Raji (cell line): ENCODE results near the gene ARHGAP45.
A peak's percentile ranks its signal among the peaks of the same experiment; 100 is the strongest.

Source experiments
- POLR2A ChIP-seq: IDR thresholded peaks from 2 replicates; pipeline ENCODE4 v1.6.1; 2011; ENCODE audit warnings: low read depth, low read length, control low read depth; ENCODE audit not compliant: insufficient read depth

Gene ARHGAP45

DNA sequence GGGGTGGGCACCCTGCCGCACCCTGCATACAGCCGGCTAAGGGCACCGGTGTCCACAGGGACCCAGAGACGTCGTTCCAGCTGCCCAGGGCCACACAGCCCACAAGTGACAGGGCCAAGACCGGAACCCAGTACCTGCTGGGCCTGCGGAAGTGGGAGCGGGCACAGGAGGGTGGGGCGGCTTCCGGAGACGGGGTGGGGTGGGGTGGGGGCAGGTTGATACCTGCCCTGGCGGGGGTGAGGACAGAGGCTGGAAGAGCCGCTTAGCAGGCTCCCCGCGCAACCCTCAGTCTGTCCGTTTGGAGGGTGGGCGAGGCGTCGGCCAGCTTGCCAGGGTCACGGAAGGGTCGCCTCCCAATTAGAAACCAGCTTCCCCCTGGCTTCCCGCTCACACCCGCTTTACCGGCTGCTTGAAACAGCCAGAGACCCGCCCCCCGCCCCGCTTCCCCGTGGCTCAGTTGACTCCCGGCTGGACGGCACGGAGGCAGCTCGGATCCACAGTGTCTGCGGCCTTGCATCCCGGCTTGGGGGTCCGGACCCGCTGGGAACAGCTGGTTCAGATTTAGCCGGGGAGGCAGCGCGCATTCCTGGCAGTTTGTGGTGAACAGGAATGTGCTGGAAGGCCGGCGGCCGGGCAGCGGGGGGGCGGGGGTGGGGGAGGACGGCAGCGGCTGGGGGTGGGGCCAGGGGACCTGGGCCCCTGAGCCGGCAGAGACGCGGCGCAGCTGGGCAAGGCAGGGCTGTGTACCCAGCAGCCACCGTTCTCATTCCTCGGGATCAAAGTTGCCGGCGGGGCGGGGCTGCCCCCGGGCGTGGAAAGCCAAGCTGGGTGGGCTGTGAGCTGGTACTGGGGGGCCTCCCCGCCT is 38.7 kb upstream of the ARHGAP45 start:
- peak; percentile 59 for TF ChIP-seq POLR2A

DNA sequence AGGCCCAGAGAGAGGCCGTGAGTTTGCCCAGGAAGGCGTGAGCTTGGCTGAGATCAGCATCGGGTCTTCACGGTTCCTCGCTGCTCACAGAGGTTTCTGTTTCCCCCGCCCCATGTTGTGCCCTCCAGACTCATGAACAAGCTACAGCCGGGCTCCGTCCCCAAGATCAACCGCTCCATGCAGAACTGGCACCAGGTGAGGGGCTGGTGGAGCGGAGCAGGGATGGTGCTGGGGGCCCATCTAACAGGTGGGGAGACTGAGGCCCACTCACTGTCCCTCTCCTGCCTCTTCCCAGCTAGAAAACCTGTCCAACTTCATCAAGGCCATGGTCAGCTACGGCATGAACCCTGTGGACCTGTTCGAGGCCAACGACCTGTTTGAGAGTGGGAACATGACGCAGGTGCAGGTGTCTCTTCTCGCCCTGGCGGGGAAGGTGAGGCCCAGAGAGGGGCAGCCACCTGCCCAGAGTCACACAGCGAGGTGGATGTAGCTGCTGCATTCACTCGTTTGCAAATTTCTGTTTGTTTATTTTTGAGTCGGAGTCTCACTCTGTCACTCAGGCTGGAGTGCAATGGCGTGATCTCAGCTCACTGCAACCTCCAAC is 34.6 kb upstream of the ARHGAP45 start:
- no peak for TF ChIP-seq POLR2A

DNA sequence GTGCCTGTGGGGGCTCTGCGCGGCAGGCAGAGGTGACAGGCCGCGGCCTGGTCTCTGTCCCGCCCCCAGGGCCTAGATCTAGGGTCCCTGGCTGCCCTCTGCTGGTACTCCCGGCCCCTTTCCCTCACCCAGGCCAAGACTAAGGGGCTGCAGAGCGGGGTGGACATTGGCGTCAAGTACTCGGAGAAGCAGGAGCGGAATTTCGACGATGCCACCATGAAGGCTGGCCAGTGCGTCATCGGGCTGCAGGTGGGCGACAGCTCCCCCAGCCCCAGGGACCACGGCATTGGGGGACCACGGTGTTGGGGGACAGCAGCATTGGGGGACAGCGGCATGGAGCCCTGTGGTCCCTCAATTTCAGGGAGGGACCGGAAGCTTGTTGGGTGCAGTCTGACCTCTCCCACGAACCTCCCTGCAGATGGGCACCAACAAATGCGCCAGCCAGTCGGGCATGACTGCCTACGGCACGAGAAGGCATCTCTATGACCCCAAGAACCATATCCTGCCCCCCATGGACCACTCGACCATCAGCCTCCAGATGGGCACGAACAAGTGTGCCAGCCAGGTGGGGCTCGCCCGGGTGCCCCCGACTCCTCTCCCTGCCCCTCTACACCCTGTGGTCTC is 30.9 kb upstream of the ARHGAP45 start:
- no peak for TF ChIP-seq POLR2A

DNA sequence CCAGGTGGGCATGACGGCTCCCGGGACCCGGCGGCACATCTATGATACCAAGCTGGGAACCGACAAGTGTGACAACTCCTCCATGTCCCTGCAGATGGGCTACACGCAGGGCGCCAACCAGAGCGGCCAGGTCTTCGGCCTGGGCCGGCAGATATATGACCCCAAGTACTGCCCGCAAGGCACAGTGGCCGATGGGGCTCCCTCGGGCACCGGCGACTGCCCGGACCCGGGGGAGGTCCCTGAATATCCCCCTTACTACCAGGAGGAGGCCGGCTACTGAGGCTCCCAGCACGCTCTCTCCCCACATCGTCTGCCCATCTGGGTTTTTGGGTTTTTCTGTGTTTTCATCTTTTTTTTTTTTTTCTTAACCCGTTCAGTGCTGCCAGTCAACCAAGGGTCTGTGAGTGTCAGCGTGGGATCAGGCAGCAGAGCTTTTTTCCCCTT is 29.3 kb upstream of the ARHGAP45 start:
- no peak for TF ChIP-seq POLR2A

DNA sequence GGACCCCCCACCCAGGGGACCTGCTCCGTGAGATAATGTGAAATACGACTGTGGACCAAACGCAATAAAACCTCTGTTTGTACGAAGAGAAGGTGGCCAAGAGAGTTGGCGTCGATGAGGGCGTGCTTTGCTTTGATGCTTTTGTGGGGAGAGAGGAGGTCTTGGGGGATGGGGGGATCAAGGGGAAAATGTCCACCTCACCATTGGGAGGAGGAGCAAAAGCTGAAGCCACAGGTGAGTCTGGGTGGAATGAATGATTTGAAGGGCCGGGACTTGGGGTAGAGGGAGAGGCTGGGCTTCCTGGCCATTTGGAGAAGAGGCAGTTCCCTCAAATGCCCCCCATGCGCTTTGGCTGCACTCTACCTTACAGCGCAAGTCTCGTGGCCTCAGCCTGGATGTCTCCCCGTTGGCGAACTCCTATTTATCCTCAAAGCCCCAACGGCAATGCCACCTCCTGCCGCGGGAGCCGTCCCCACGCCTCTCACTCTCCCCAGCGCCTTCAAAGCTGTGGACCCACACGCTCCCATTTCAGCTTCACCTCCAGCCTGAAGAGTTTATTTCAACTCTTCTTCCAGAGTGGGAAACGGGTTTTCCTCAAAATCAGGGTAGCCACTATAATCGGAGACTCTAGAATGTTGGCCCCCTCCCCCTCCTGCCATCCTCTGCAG is 27.9 kb upstream of the ARHGAP45 start:
- no peak for TF ChIP-seq POLR2A

DNA sequence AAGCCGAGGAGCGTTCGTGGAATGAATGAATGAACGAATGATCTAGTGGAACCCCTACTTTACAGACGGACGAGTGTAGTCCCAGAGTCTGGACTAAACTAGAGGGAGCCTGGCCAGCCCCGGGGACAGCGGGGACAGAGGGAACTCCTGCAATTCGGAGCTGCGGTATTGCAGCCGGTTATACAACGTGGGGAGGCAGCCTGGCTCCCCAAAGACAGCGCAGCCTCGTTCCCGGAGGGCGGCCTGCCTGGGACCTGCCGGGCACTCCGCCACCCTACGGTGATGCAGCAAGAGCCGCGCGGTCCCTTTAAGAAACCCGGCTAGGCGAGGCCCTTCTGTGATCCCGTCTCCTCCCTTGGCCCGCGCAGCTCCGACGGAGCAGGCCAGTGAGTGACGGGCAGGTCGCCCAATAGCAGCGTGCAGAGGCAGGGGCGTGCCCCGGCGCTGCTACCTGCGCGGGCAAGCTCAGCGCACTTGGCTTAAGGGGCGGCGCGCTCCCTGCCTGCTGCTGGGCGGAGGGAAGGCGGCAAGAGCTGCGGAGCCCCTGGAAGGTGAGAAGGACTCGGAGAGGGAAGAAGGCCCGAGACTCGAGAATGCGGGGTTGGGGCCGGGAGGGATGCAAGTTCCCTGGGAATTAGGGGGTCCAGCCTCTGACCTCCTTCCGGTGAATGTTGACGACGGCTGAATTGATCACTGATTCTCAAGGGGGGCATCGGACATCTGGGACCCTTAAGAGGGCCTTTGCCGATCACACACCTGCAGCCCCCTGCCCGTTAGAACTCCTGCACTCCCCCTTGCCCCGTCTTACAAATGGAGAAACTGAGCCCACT is 27.1 kb upstream of the ARHGAP45 start, which contains the start of gene ABCA7:
Gene ABCA7 (plus strand): TSS at position 462 of the 830 bp plus-strand sequence. CDS start 1,255 bp downstream, outside the sequence.
- peak; percentile 83 for TF ChIP-seq POLR2A

DNA sequence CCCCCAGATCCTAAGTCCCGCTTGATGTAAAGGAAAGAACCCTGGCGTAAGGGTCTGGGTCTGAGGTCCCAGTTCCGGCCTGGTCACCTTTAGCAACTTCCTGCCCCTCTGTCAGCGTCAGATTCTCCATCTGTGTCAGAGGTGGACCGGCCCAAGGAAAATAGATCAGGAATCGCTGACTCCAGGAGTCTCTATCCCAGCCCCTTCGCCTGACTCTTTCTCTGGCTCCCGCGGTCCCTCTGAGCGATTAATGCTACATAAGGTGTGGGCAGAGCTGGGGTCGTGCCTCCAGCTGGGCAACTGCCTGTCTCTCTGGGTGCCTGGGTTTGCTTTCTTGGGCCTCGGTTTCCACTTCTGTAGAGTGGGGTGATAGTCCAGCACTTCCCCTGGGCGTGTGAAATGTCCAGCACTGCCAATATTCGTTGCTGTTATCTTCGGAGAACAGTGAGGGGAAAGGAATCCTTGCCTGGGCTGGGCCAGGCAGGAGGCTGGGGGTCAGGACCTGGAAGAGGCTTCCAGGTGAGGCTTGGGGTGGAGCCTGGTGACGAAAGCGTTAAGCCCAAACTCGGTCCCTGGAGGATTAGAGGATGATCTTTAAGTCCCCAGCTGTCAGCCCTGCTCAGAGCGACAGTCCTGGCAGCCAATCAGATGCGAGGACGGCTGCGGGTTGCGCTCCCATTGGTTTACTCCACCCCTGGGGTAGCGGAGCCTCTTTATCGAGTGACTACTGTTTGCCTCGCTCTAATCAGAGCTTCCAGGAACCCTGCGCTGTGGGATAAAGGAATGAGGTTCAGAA is 26.3 kb upstream of the ARHGAP45 start:
- no peak for TF ChIP-seq POLR2A

DNA sequence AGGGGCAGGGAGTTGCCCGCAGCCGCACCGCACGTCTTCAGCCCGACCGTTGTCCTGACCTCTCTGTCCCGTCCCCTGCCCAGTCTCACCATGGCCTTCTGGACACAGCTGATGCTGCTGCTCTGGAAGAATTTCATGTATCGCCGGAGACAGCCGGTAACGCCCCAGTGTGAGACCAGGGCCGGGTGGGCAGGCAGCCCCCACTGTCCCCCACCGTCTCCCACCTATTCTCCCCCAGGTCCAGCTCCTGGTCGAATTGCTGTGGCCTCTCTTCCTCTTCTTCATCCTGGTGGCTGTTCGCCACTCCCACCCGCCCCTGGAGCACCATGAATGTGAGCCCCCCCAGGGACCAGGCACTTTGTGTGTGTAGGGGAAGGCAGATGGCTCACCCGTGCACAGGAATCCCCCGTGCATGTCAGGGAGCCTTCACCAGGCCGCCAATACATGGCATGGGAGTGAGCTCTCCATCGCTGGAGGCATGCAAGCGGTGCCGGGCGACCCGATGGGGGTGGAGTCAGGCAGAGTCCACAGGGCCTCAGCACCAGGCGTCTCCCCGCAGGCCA is 25.6 kb upstream of the ARHGAP45 start:
- TF ChIP-seq POLR2A = no peak

DNA sequence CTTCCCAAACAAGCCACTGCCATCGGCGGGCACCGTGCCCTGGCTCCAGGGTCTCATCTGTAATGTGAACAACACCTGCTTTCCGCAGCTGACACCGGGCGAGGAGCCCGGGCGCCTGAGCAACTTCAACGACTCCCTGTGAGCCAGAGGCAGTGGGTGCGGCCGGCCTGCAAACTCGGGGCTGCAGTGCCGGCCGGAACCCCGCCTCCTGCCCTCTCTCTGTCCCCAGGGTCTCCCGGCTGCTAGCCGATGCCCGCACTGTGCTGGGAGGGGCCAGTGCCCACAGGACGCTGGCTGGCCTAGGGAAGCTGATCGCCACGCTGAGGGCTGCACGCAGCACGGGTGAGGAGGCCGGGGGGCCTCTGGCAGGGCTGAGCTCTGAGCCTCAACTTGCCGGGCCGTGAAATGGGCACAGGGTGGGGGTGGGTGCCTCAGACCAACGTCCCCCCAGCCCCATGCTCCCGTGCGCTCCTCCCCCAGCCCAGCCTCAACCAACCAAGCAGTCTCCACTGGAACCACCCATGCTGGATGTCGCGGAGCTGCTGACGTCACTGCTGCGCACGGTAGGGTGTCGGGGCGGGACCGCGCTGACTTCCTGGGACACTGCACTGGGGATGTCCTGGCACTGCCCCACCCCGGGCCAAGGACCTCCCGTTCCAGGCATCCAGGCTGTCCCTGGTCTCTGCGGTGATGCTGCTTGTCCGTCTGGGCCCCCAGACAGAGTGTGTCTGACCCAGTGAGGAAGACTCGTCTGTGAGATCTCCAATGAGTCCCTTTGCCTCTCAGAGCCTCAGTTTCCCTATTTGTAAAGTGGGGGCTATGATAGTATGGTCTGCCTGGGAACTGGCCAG is 24.9 kb upstream of the ARHGAP45 start:
- TF ChIP-seq POLR2A = no peak

DNA sequence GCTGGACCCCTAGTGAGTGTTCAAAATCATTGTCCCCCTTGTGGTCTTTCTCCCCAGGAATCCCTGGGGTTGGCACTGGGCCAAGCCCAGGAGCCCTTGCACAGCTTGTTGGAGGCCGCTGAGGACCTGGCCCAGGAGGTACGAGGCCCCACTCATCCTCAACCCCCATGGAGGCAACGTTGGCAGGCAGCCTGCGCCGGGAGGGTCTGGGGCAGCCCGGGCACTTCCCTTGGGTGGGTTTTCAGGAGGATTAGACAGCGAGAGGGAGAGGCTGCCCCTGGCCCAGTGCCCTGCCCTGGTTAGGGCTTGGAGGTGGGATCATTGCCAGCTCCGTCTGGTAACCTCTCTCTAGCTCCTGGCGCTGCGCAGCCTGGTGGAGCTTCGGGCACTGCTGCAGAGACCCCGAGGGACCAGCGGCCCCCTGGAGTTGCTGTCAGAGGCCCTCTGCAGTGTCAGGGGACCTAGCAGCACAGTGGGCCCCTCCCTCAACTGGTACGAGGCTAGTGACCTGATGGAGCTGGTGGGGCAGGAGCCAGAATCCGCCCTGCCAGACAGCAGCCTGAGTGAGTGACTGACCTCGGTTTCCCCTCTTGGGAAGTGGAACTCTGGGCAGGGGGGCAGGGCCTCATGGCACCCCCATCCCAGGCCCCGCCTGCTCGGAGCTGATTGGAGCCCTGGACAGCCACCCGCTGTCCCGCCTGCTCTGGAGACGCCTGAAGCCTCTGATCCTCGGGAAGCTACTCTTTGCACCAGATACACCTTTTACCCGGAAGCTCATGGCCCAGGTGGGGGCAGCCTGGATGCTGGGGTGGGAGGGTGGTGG is 24.1 kb upstream of the ARHGAP45 start:
- no peak for TF ChIP-seq POLR2A

DNA sequence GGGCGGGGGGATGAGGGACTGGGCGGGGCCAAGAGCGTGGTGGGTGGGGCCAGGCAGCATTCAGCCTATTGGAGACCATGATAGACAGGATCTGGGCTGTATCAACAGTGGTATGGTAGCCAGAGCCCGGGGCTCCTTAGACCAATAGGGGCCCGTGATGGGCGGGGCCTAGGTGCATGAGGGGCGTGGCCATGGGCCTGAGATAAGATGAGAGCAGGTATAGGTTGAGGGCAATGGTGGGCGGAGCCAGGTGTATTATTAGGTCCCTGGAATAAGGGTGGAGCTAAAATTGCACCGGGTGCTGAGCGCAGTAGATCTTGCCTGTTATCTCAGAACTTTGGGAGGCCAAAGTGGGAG is 21.7 kb upstream of the ARHGAP45 start:
- TF ChIP-seq POLR2A = no peak
